NB4 (cell line): ENCODE results near the gene PGAP1.

Experiments
- DNase-seq: peaks from one replicate; pipeline ENCODE4 v3.0.0; 2010; ENCODE audit warnings: low read depth
- H3K4me3 ChIP-seq: one replicate; pipeline ENCODE4 v1.5.1; 2011; ENCODE audit warnings: mild to moderate bottlenecking, low read depth, low read length, moderate library complexity
- MYC ChIP-seq: IDR thresholded peaks from 2 replicates; pipeline ENCODE4 v1.6.1; 2011; ENCODE audit warnings: low read depth, low read length
- POLR2A ChIP-seq: IDR thresholded peaks from 2 replicates; pipeline ENCODE4 v1.6.1; 2011; ENCODE audit warnings: mild to moderate bottlenecking; ENCODE audit not compliant: insufficient read length; ENCODE audit errors: extremely low read depth
- TF ChIP-seq, protein P1 (sequence below): IDR thresholded peaks from one replicate; pipeline ENCODE4 v1.5.1; 2012; ENCODE audit warnings: low read depth, low read length
- TF ChIP-seq, protein P2 (sequence below): IDR thresholded peaks from 2 replicates; pipeline ENCODE4 v1.6.1; 2011; ENCODE audit warnings: low read depth, low read length

The PGAP1 gene

DNA sequence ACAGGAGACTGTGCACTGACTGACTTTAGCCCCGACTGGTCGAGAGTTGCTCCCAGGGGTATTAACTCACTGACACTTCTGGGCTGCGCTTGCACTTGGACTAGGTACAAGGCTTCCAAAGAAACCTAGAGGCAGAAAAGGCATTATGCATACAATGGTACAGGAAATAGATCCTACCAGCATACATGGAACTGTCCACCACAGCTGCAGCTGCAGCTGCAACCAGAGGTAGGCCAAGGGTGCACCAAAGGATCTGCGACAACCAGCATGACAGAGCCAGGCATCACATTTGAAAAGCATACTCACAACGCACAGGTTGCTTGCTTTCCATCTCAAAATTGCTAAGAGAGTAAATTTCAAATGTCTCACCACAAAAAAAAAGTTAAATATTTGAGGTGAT, 22.6 kb upstream of the PGAP1 start:
- peak; percentile 25 for DNase-seq
- TF ChIP-seq, protein P1, sequence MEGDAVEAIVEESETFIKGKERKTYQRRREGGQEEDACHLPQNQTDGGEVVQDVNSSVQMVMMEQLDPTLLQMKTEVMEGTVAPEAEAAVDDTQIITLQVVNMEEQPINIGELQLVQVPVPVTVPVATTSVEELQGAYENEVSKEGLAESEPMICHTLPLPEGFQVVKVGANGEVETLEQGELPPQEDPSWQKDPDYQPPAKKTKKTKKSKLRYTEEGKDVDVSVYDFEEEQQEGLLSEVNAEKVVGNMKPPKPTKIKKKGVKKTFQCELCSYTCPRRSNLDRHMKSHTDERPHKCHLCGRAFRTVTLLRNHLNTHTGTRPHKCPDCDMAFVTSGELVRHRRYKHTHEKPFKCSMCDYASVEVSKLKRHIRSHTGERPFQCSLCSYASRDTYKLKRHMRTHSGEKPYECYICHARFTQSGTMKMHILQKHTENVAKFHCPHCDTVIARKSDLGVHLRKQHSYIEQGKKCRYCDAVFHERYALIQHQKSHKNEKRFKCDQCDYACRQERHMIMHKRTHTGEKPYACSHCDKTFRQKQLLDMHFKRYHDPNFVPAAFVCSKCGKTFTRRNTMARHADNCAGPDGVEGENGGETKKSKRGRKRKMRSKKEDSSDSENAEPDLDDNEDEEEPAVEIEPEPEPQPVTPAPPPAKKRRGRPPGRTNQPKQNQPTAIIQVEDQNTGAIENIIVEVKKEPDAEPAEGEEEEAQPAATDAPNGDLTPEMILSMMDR = no peak
- no peak for TF ChIP-seq POLR2A
- TF ChIP-seq MYC = no peak
- TF ChIP-seq, protein P2, sequence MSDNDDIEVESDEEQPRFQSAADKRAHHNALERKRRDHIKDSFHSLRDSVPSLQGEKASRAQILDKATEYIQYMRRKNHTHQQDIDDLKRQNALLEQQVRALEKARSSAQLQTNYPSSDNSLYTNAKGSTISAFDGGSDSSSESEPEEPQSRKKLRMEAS = no peak
- H3K4me3 ChIP-seq = no peak overlapping the region

DNA sequence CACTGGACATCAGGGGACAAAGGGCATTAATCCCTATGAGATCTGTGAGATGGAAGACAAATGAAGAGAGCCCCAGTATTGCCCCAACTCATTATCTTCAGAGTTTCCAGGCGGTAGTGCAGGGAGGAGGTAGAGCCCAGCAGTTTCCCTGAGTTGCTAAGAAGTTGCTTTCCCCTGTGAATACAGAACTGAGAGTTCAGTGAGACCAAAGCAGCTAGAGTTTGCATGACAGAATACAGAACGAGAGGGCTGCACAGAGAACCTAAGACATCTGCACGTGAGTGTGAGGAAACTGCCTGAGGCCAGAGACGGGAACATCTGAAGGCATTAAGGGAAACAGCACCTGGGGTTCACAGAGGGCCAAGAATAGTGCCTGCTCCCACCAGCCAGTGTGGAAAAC, 18.1 kb upstream of the PGAP1 start:
- DNase-seq = no peak
- TF ChIP-seq, protein P1 = no peak
- TF ChIP-seq, protein P2 = no peak
- TF ChIP-seq POLR2A (no peak), MYC (no peak)
- no peak overlapping the region for H3K4me3 ChIP-seq

DNA sequence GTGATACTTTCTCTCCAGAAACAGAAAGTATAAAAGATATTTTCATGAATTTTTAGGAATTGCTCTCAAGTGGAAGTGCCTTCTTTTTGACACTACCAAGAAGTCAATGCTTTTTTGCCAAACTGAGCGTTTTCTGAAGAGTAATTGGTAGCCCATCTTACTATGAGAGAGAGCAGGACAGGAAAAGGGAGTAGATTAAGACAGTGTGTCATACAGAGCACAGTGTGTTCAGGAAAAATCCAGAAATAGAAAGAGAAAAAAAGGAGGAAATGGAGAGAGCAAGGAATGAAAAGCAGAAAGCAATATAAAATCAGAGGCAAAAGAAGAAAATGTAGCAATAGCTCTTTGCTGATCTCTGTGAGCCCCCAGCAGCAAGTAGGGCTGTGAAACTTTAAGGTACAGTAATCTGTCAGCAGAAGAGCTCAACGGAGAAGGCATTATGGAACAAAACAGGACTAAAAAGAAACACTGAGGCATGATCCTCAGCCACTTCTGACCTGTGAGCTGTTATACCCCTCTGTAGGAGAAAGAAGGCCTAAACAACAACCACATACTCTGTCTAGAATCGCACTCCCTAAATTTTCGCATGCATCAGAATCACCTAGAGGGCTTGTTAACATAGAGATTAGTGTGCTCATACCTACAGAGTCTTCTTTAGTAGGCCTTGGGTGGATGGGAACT, 15.0 kb upstream of the PGAP1 start:
- TF ChIP-seq, protein P1 = no peak
- no peak for TF ChIP-seq MYC
- TF ChIP-seq, protein P2 = no peak
- TF ChIP-seq POLR2A = no peak
- no peak overlapping the region for H3K4me3 ChIP-seq

DNA sequence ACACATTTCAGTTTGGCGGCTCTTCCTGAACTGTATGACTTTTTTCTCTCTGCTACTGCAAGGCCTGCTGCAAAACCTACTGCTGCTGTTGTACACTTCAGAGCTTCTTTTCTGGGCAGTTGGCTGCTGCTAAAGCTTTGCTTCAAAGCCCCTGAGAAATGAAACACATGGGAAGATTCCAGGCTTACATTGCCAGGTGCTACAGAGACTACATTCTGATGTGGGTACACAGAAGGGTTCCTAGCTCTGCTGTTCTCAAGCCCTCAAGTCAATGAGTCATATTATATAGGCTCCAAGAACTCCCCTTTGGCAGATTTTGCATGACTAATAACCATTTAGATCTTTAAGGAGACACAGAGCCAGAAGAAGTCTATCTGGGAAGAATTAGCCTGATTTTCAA, 12.9 kb upstream of the PGAP1 start:
- H3K4me3 ChIP-seq = no peak overlapping the region
- no peak for DNase-seq
- TF ChIP-seq POLR2A (no peak), MYC (no peak)
- TF ChIP-seq, protein P1 = no peak
- TF ChIP-seq, protein P2 = no peak

More for the DNA sequence above, 15.0 kb upstream of the PGAP1 start:
- DNase-seq = no peak

DNA sequence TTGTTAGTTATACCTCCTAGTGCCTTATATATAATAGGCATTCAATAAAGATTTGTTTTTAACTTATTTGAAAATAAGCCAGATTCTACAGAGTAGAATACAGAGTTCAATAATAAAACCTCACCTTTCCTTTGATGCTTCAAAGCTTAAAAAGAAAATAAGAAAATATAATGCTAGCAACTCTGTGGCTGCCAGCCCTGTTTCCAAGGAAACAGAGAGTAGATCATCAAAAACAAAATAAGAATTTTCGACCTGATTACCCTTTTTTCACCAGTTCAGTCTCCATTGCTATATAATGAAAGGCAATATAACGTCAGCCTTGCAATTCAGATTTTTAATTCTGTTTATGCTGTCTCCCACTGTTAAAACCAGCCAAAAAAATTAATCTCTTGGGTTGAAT, 8.9 kb upstream of the PGAP1 start:
- H3K4me3 ChIP-seq = no peak overlapping the region
- TF ChIP-seq MYC (no peak), POLR2A (no peak)
- TF ChIP-seq, protein P1 = no peak
- TF ChIP-seq, protein P2 = no peak
- no peak for DNase-seq

DNA sequence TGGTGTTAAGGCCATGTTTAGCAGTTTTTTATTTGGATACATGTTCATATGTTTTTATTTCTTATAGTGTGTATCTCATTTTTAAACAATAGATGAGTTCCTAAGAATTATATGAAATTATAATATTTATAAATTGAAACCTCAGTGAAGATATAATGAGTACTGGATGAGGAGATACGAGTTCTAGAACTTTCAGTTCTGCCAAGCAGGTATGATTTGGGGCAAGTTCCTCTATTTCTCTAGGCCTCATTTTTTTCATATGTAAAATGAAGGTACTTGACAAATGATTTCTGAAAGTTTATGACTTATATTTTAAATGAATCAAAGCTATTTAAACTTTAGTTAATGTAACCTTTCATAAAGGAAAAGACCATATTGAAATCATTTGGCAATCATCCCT, 8.2 kb upstream of the PGAP1 start:
- TF ChIP-seq MYC (no peak), POLR2A (no peak)
- TF ChIP-seq, protein P1 = no peak
- TF ChIP-seq, protein P2 = no peak
- no peak for DNase-seq
- no peak overlapping the region for H3K4me3 ChIP-seq
